22Rv1 (cell line): Measurements from ENCODE around the gene ZNF442.
"Not testable (repeated sequence)": the region's sequence is repeated elsewhere in the genome, so short reads cannot be mapped to it uniquely, and the experiment has no call there.

ENCODE experiments used
- H3K27ac ChIP-seq: fragments of 450-650 bp; 2 replicates; pipeline ENCODE4 v1.5.1; 2017
- CTCF ChIP-seq: fragments of 450-650 bp; IDR thresholded peaks from 2 replicates; pipeline ENCODE4 v1.5.1; 2017; ENCODE audit warnings: mild to moderate bottlenecking
- ZFX ChIP-seq: fragments of 450-650 bp; IDR thresholded peaks from 2 replicates; pipeline ENCODE4 v1.6.1; 2017; ENCODE audit warnings: antibody characterized with exemption, borderline replicate concordance

The ZNF442 gene

GRCh38 chr19:12374026-12374425 is 8.5 kb upstream of the ZNF442 start:
- TF ChIP-seq CTCF (no peak), ZFX (no peak)
- no peak overlapping the region for H3K27ac ChIP-seq

- TF ChIP-seq CTCF (no peak), ZFX (no peak)
- peak overlapping the region; percentile 52 for H3K27ac ChIP-seq
Observed at GRCh38 chr19:12364391-12365235, 870 bp downstream of the ZNF442 start.

GRCh38 chr19:12362236-12362635 is 3.2 kb downstream of the ZNF442 start:
- not testable (repeated sequence) for H3K27ac ChIP-seq

- TF ChIP-seq ZFX (no peak), CTCF (no peak)
Observed at GRCh38 chr19:12353375-12353774, 12.1 kb downstream of the ZNF442 start.

GRCh38 chr19:12350890-12351197 is 14.6 kb downstream of the ZNF442 start:
- H3K27ac ChIP-seq, result no peak overlapping the region
- no peak for TF ChIP-seq ZFX
- no peak for TF ChIP-seq CTCF

More at GRCh38 chr19:12353375-12353774, 12.1 kb downstream of the ZNF442 start:
- no peak overlapping the region for H3K27ac ChIP-seq

GRCh38 chr19:12350185-12350889 is 15.1 kb downstream of the ZNF442 start:
- TF ChIP-seq ZFX (no peak), CTCF (no peak)
- H3K27ac ChIP-seq, result no peak overlapping the region

- TF ChIP-seq ZFX, result no peak
- TF ChIP-seq CTCF, result no peak
- H3K27ac ChIP-seq, result no peak overlapping the region
Observed at GRCh38 chr19:12346896-12347295, 18.6 kb downstream of the ZNF442 start.
